Measurements from ENCODE around the gene CAMKK2. TPM values are rescaled to one million over a fixed set of nuclear protein-coding genes. Genes with fewer than 3 reads are reported as not detected.

CAMKK2 gene
- total and polyA plus RNA-seq, 2 of the 13 experiments (the other 11 are each of a cell fraction or from before 2014, with no cell fraction given) = 18.8 to 20.0 TPM

GRCh38 chr12:121209624-121210572, 86.6 kb downstream of the CAMKK2 start, which contains the start of gene P2RX4 (continued):
- TF ChIP-seq ZNF563 (CRISPR knock-in tag; IDR thresholded peaks at IDR 0.05) (peak; percentile 98), ZNF790 (CRISPR knock-in tag; IDR thresholded peaks at IDR 0.05; ENCODE audit: borderline replicate concordance) (no peak), EZH2 (conservative IDR thresholded peaks at IDR 0.05; ENCODE audit: low read depth, low read length) (no peak), GTF3A (CRISPR knock-in tag; conservative IDR thresholded peaks at IDR 0.05) (no peak), NFRKB (IDR thresholded peaks at IDR 0.05) (no peak), ZNF724P (CRISPR knock-in tag; IDR thresholded peaks at IDR 0.05; ENCODE audit: borderline replicate concordance) (peak; percentile 89), ZNF543 (CRISPR knock-in tag; IDR thresholded peaks at IDR 0.05) (peak; percentile 10; the same call in 1 of the 2 replicates), ZNF7 (CRISPR knock-in tag; IDR thresholded peaks at IDR 0.05) (no peak), BRF2 (CRISPR knock-in tag; IDR thresholded peaks at IDR 0.05) (no peak), ETV6 (CRISPR knock-in tag; conservative IDR thresholded peaks at IDR 0.05) (no peak; the same call in 1 of the 2 replicates), POLR2A (IDR thresholded peaks at IDR 0.05; ENCODE audit: insufficient read depth in 1 of 2, low read depth in 2 of 2, low read length in 2 of 2) (peak; percentile 93 to 97), SOX5 (CRISPR knock-in tag; IDR thresholded peaks at IDR 0.05; ENCODE audit: borderline replicate concordance) (0 out of 2 replicates have a peak, but pooled peaks have one; percentile 32), ZNF362 (CRISPR knock-in tag; IDR thresholded peaks at IDR 0.05; ENCODE audit: borderline replicate concordance) (no peak), ZNF232 (CRISPR knock-in tag; IDR thresholded peaks at IDR 0.05; ENCODE audit: borderline replicate concordance) (no peak; the same call in 1 of the 2 replicates), RCOR2 (CRISPR knock-in tag; IDR thresholded peaks at IDR 0.05) (no peak), ZNF547 (CRISPR knock-in tag; IDR thresholded peaks at IDR 0.05) (no peak; the same call in 1 of the 2 replicates), SALL2 (CRISPR knock-in tag; IDR thresholded peaks at IDR 0.05) (peak; percentile 87; the same call in 1 of the 2 replicates), ZNF431 (CRISPR knock-in tag; IDR thresholded peaks at IDR 0.05; ENCODE audit: borderline replicate concordance, low read depth) (no peak), ZNF484 (CRISPR knock-in tag; IDR thresholded peaks at IDR 0.05; ENCODE audit: borderline replicate concordance, low read depth) (0 out of 2 replicates have a peak, but pooled peaks have one; percentile 4), TOPORS (CRISPR knock-in tag; IDR thresholded peaks at IDR 0.05) (peak; percentile 87)
- TF ChIP-seq, protein P1, sequence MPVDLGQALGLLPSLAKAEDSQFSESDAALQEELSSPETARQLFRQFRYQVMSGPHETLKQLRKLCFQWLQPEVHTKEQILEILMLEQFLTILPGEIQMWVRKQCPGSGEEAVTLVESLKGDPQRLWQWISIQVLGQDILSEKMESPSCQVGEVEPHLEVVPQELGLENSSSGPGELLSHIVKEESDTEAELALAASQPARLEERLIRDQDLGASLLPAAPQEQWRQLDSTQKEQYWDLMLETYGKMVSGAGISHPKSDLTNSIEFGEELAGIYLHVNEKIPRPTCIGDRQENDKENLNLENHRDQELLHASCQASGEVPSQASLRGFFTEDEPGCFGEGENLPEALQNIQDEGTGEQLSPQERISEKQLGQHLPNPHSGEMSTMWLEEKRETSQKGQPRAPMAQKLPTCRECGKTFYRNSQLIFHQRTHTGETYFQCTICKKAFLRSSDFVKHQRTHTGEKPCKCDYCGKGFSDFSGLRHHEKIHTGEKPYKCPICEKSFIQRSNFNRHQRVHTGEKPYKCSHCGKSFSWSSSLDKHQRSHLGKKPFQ (CRISPR knock-in tag; IDR thresholded peaks at IDR 0.05; ENCODE audit: insufficient replicate concordance) = peak; percentile 81
- TF ChIP-seq, protein P2, sequence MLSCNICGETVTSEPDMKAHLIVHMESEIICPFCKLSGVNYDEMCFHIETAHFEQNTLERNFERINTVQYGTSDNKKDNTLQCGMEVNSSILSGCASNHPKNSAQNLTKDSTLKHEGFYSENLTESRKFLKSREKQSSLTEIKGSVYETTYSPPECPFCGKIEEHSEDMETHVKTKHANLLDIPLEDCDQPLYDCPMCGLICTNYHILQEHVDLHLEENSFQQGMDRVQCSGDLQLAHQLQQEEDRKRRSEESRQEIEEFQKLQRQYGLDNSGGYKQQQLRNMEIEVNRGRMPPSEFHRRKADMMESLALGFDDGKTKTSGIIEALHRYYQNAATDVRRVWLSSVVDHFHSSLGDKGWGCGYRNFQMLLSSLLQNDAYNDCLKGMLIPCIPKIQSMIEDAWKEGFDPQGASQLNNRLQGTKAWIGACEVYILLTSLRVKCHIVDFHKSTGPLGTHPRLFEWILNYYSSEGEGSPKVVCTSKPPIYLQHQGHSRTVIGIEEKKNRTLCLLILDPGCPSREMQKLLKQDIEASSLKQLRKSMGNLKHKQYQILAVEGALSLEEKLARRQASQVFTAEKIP (CRISPR knock-in tag; IDR thresholded peaks at IDR 0.05; ENCODE audit: borderline replicate concordance) = no peak
